ENCODE measurements around the gene MAN1A2.

DNA sequence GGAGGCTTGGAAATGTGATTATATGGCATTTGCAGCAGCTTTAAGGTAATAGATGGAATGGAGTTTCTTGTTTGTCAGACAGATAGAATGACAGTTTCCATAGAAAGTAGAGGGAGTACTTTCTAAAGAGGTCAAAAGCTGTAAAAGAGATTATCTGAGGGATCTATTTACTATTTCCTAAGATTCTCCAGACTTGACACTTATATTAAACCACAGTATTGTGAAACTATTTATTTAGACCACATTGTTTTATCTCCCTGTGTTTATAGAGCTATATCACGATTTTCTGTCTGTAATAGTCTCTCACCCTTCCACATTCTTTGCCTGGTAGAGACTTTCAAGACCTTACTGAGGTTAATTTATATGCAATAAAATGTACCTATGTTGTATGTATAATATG is 66.7 kb downstream of the MAN1A2 start:
- TF ChIP-seq, protein P1, sequence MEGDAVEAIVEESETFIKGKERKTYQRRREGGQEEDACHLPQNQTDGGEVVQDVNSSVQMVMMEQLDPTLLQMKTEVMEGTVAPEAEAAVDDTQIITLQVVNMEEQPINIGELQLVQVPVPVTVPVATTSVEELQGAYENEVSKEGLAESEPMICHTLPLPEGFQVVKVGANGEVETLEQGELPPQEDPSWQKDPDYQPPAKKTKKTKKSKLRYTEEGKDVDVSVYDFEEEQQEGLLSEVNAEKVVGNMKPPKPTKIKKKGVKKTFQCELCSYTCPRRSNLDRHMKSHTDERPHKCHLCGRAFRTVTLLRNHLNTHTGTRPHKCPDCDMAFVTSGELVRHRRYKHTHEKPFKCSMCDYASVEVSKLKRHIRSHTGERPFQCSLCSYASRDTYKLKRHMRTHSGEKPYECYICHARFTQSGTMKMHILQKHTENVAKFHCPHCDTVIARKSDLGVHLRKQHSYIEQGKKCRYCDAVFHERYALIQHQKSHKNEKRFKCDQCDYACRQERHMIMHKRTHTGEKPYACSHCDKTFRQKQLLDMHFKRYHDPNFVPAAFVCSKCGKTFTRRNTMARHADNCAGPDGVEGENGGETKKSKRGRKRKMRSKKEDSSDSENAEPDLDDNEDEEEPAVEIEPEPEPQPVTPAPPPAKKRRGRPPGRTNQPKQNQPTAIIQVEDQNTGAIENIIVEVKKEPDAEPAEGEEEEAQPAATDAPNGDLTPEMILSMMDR (IDR thresholded peaks at IDR 0.05; ENCODE audit: low read length) = no peak
- no peak for TF ChIP-seq EZH2phosphoT487 (IDR thresholded peaks at IDR 0.05; ENCODE audit: low read length)

Measured in MM.1S (cell line).